COLO668 (cell line): Measurements from ENCODE around the gene GZMM.

ENCODE experiments used
- DNase-seq: peaks from one replicate; lab custom pipeline; 2025; ENCODE audit not compliant: unreplicated experiment; lab: John Stamatoyannopoulos, UW

The GZMM gene

GRCh38 chr19:543910-544608 is at the start of gene GZMM:
Gene GZMM (plus strand): TSS chr19:544053. CDS start chr19:544072, 19 bp downstream.
- DNase-seq: no peak

DNA sequence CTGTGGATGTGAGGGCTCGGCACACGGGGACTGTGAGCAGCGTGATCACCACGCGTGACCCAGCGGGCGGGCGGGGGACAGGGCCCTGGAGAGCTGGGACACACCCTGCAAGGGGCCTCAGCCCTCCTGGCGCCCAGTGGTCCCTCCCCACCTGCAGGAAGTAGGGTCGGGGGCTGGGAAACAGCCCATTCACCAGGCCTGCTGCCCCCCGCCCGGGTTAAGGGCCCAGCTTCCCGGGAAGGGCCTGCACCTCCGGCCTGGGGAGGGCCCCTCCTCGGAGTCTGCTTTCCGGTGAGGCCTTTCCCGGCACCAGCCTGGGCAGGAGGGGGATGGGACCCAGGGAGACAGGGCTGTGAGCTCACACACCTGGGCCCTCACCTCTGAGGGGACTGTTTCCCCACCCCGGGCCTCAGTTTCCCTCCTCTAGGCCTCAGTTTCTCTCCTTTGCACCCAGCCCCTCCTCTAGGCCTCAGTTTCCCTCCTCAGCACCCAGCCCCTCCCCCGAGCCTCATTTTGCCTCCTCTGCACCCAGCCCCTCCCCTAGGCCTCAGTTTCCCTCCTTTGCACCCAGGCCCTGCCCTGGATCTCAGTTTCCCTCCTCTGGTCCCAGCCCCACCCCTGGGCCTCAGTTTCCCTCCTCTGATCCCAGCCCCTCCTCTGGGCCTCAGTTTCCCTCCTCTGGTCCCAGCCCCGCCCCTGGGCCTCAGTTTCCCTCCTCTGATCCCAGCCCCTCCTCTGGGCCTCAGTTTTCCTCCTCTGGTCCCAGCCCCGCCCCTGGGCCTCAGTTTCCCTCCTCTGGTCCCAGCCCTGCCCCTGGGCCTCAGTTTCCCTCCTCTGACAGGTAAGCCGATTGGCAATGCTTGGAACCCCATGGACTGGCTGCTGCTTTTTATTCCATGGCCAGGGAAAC is 49.4 kb upstream of the GZMM start:
- peak; percentile 31 for DNase-seq

- no peak for DNase-seq
These were observed 48.8 kb upstream of the GZMM start for GRCh38 chr19:495081-495401.

- DNase-seq: peak; percentile 39
These were observed 48.3 kb upstream of the GZMM start for GRCh38 chr19:495402-496111.

DNA sequence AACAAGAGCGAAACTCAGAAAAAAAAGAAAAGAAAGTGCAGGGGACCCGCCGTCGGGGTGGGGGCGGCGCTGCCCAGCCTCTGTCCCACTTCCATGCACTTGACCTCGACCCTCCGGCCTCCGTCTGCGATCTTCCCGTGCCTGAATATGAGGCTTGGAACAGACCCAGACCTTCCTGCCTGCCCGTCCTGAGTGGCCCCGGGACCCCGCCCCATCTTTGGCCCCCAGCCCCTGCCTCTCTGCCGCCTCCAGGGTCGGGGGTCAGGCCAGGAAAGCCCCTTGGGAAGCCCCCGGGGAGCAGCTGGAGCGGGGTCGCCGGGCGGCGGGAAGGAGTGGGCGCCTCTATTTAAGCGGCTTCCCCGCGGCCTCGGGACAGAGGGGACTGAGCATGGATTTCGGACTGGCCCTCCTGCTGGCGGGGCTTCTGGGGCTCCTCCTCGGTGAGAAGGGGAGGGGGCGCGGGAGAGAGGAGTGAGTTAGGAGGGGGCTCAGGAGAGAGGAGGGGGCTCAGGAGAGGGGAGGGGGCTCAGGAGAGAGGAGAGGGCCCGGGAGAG is 47.7 kb upstream of the GZMM start, which contains the start of gene MADCAM1:
MADCAM1 (plus strand) TSS at position 375 of the 554 bp plus-strand sequence; CDS start at position 389, 14 bp downstream.
- no peak for DNase-seq

GRCh38 chr19:496986-497385 is 46.9 kb upstream of the GZMM start:
- no peak for DNase-seq

DNA sequence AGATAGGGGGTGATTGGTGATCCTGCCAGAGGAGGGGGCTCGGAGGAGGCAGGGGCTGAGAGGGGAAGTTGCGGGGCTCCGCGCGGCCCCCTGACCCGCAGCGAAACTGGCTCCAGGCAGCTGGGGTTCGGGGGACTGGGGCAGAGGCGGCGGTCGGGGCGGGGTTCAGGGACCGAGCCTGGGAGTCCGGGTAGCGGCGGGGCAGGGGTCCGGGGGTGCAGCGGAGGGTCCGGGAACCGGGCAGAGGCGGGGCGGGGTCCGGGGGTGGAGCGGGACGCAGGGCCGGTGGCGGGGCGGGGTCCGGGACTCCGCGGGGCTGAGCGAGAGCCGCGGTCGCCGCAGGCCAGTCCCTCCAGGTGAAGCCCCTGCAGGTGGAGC is 46.4 kb upstream of the GZMM start:
- DNase-seq: no peak

- peak; percentile 21 for DNase-seq
These were observed 45.9 kb upstream of the GZMM start for GRCh38 chr19:497869-498510.

GRCh38 chr19:498511-498891 is 45.4 kb upstream of the GZMM start:
- no peak for DNase-seq

DNA sequence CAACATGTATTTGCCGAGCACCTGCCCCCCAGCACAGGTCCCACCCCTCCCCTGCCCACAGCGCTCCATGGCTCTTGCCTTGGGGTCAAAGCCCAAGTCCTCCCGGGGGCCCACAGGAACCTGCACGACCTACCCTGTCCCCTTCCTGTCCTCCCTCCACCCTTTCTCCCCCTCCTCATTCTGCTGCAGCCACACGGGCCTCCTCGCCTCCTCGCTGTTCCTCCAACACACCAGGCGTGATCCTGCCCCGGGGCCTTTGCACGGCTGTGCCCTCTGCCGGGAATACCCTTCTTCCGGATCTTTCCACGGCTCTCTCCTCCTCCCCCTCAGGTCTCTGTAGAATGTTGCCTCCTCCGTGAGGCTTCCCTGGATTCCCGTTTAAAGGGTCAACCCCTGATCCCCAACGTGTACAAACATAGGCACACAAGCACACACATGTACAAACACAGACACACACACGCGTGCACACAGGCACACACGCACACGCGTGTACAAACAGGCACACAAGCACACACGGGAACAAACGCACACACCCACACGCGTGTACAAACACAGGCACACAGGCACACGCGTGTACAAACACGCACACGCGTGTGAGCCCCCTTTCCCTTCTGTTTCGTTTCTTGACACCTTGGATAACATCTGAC is 44.8 kb upstream of the GZMM start:
- DNase-seq: no peak

DNA sequence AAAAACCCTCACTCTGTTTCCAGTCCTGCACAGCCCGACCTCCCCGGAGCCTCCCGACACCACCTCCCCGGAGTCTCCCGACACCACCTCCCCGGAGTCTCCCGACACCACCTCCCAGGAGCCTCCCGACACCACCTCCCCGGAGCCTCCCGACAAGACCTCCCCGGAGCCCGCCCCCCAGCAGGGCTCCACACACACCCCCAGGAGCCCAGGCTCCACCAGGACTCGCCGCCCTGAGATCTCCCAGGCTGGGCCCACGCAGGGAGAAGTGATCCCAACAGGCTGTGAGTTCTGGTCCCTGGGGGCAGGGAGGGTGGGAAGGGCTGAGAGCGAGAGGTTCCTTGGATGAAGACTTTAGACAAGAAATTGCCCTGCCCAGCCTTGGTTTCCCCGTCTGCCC is 42.2 kb upstream of the GZMM start:
- no peak for DNase-seq

GRCh38 chr19:504616-505015 is 39.2 kb upstream of the GZMM start:
- no peak for DNase-seq

DNA sequence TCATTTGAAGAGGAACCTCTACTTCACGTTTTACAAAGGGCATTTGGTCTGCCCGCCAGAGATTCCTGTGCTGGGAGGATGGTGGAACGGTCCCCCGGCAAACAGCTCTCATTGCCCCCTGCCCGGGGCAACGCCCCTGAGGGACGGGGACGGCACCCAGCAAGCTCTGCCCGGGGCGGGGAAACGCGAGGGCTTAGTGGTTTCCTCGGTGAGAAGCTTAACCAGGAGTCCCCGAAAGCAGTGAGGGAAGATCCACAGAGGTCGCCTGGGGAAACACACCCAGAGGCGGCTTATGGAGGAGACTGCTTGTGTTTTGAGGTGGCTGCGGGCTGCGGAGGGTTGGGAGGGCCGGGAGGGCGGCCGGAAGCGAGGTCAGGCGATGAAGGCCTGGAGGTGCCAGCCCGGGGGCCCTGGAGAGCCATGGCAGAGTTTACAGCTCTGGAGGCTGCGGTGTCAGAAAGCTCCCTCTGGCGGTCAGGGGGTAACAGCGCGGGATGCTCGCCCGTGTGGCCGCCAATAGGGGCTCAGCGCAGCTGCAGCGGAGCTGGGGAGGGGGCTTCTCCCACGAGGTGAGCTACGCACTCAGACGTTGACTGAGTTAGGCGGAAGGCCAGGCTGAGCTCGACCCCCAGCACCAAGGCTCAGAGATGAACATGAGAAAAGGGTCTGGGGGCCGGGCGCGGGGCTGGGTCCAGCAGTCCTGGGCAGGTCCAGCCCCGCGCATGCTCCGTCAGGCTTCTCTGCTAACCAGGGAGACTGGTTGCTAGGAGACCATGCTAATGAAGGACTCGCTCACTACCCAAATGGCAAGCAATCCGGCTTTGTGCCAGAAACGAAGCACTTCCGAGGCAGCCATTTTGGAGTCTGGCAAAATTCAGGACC is 37.2 kb upstream of the GZMM start:
- DNase-seq: peak; percentile 97

- DNase-seq: peak; percentile 97
These were observed 36.3 kb upstream of the GZMM start, which contains the start of gene TPGS1 for GRCh38 chr19:507286-508203. Gene TPGS1 (plus strand): TSS chr19:507497. CDS start chr19:507507, 10 bp downstream.

DNA sequence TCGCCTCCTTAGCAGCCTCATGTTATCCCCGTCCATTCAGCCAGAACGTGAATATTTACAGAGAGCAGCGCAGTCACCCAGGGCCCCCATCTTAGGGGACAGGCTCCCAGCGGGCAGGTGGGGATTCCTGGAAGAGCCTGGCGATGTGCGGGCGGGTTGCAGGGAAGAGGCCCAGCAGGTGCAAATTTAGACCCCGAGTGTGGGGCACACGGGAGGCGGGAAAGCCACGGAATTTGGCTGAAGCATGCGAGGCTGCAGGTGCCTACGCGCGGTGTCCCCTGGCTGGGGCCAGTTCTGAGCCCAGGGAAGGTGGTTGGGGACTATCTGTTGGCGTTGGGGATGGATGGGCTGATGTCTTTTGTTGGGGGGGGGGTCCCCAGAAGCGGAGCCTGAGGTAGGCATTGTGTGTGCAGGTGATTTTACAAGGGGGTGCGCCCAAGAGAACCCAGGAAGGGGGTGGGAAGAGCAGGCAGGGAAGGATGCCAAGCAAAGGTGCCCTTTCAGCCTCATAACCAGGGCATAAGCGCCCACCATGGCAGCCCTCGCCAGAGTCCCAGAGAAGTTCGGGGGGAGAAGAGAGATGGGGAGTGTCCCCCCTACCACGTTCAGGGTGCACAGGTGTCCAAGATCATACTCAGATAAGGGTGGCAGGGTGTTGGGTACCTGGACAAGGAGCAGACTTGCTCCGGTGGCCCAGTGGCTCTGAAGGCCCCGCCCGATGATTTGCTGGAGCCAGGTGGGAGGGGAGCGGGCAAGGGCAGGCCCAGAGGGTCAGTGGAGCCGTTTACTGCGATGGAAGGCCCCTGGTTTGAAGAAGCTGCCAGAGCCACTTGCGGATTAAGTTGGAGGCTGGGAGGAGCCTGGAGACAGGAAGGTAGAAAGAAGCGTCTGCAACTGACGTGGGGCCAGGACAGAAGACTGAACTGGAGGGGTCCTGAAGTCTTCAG is 35.4 kb upstream of the GZMM start:
- peak; percentile 57 for DNase-seq

GRCh38 chr19:510606-511100 is 33.2 kb upstream of the GZMM start:
- DNase-seq: peak; percentile 92
